G401.6 (cell line): ENCODE results near the gene IGSF9B.

Experiments
- FAIRE-seq: peaks from 2 replicates; lab custom pipeline; 2012; peaks lifted over from hg19 to GRCh38; lab: Jason Lieb, UNC

Gene IGSF9B

DNA sequence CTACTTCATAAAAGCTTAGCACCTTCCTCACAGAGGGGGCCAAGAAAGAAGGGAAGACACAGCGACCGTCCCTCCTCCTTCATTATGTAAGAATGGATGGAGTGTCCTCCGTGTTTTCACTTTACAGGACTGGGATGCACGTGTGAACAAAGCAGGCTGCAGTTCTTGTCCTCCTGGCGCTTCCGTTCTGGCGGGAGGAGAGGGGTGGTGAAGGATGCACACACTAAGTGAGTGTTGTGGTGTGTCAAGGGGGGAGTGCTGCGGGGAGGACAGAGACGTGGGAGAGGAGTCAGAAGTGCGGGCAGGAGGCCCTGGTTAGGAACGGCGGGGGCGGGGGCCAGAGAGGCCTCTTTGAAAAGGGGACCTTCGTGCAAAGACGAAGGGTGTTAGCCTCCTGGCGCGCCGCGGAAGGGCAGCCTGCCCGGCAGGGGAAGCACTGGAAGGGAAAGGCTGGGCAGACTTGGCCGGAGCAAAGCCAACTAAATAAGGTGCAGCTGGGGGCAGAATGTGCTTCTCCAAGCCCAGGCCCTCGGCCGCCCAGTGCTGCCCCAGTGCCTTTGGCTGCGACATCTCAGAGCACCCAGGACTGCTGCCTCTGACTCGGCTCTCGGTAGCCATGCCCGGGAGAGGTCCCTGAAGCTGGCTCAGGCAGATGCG is 27.0 kb upstream of the IGSF9B start:
- FAIRE-seq: no peak

DNA sequence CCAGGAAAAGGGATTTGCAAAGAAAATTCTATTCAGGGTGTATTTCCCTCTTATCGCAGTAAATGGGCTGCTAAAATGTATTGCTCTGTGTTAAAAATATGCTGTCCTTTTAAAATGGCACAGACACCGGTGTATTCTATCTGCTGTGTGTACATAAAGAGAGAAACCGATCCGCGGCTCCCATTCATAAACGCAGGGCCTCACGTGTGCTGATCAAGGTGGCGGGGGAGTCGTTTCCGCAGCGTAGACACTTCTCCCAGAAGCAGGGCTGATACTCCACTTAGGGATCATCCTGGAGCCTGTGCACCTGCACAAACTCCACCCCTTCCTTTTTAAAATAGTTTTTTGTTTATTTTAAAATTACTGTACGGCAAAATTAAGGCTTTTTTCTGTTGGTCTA is 26.1 kb upstream of the IGSF9B start:
- FAIRE-seq: no peak

DNA sequence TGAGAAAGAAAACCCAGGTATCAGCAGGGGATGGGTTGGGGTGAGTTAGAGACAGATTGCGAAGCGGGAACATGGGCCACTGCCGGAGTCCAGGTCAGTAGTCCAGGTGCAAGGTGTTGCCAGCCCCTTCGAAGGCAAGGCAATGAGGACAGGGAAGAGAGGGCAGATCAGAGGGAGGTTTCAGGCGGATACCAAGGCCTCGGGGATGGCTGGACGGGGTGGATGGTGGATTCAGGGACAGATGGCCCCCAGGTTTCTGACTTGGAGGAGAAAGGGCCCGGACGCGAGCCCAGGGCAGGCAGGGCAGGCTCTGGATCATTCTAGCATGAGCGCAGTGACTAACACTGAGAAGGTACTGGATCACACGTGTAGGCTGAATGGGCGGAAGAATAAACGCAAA is 25.4 kb upstream of the IGSF9B start:
- FAIRE-seq: no peak

DNA sequence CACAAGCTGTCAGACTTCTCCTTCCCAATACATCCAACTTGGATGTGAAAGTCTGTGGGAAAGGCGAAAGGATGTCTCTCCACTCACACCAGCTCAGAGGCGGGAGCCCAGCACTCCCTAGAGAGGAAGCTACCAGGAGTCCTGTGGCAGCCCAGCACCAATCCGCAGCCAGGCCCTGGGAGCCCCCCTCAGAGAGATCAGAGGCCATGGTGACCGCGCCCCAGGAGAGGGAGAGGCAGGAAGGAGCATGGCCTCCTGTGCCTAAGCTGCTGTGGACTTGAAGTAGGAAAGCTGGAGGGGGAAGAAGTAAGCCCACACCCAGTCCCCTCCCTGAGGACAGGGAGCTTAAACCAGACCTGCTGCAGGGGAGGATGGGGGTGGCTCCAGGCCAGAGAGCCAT is 24.4 kb upstream of the IGSF9B start:
- no peak for FAIRE-seq

- FAIRE-seq: no peak
Observed at GRCh38 chr11:133980665-133981064, 23.9 kb upstream of the IGSF9B start.

- FAIRE-seq: no peak
Observed at GRCh38 chr11:133978794-133979193, 22.0 kb upstream of the IGSF9B start.

DNA sequence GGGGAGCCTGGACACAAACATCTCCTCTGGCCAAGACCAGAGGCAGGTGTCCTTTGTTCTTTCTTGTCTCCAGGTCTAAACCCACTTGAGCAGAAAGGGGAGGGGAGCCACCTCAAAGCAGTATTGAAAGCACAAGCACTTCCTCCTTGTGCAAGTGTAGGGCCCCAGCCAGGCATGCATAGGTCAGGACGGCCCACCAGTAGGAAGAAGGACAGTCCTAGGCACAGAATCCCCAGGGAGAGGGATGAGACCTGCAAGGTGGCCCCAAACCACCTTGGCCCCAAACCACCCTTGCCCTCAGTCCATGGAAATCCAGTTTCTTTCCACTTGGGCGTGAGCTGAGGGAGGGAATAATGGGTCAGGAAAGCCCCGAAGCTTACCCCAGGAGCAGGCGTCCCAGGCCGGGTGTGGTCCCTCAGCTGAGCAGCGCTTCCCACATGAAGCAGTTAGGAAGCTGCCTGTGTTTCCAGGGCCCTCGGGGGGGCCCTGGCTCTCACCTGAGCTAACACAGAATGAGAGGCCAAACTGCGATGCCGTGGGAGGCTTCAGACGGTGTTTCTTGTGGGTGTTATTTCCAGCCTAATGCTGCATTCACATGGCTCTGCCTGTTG is 20.4 kb upstream of the IGSF9B start:
- no peak for FAIRE-seq

DNA sequence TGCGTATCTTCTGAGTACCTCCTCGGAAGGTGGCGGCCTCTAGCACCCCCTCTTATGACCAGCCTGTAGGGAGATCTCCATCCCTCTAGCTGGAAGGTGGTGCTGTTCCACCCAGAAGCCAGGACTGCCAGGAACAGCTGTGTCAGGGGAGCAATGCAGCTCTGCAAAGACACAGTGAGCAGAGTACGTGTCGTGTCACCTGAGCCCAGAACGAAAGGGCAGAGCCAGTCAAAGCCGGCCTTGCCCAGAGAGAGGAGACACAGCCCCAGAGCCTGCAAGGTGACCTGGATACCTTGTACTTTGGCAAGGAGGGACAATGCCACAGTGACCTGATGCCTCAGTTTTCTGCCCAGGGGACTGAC is 18.7 kb upstream of the IGSF9B start:
- no peak for FAIRE-seq

GRCh38 chr11:133974836-133975487 is 18.2 kb upstream of the IGSF9B start:
- FAIRE-seq: no peak

DNA sequence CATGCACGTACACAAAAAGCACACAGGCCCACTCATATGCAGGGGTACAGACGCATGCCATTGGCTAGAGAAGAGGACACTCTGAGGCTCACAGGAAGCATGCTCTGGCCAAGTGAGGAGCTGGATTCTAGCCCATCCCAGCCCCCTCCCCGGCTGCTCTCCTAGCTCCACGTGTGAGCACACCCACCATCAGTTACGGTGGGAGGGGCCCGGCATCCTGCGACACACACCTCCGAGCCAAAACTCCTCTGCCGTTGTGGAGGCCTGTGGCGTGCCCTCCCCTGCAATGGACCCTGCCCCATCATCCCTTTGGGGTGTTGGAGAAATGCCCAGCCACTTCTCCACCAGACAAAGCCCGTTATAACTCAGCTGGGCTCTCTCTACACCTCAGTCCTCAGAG is 15.1 kb upstream of the IGSF9B start:
- FAIRE-seq: no peak

DNA sequence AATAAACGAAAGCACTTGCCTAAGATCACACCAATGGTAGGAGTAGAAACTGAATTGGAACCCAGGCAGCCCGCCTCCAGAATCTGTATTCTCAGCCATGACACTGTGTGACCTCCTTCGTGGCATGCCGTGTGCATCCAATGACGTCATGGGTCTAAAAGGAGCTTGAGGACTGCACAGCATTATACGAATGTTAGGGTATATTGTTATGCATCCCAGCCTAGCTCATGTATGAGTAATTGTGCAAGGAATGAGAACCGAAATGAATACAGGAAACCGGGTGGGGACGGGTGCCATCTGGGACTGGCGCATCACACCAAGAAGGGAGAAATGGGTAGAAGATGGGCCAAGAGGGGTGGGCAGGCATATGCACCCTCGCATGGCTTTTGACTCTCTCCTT is 12.3 kb upstream of the IGSF9B start:
- no peak for FAIRE-seq

- no peak for FAIRE-seq
Observed at GRCh38 chr11:133968300-133968699, 11.5 kb upstream of the IGSF9B start.

- FAIRE-seq: no peak
Observed at GRCh38 chr11:133967599-133968238, 11.0 kb upstream of the IGSF9B start.

DNA sequence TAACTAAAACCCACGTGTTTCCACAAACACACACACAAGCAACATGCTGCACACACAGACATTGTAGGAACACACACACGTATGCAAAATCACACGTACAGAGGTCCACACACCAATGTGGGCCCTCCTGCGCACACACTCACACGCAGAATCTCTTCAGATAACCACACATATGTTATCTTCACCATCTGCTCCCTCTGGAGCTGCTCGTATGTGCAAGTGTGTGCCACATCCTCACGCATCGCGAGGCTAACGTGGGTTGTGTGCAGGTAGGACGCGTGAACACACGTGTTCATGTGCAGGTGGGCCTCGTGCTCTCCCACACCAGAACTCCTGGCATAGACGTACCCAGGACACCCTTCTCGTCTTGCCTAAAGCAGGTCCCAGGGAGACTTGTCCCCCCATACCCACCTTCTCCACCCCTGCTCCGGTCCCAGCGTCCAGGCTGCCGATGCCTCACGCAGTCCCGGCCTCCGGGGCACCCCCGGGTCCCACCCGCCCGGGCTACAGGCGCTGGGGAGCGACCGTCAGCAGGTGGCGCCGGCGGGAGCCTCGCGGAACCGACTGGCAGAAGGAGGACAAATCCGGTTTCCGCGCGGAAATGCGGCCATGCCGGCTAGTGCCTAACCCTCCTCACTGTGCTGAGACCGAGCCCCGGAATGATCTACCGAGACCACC is 10.3 kb upstream of the IGSF9B start:
- FAIRE-seq: no peak

- no peak for FAIRE-seq
Observed at GRCh38 chr11:133966172-133966651, 9.4 kb upstream of the IGSF9B start.

DNA sequence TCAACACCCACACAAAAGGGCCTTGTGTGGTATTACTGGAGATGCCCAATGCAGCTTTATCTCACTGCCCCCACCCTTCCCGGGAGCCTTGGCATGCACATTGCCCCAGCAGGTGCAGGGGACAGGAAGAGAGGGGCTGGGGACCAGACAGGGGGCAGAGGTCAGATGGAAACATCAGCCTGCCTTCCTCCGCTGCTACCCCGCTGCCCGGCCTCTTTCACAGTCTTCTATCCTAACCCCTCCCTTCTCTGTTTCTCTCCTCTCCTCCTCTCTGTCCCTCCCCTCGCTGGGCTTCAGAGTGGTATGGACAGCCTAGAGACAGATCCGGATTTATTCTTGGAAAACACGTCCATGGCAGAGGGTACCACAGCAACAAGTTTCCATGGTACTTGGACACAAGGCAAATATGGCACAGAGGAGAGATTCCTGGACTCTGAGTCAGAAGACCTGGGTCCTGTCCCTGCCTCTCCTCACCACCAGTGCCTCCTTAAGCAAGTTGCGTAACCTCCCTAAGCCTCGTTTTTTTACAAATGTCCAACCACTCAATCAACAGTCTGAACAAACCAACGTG is 8.3 kb upstream of the IGSF9B start:
- FAIRE-seq: no peak

DNA sequence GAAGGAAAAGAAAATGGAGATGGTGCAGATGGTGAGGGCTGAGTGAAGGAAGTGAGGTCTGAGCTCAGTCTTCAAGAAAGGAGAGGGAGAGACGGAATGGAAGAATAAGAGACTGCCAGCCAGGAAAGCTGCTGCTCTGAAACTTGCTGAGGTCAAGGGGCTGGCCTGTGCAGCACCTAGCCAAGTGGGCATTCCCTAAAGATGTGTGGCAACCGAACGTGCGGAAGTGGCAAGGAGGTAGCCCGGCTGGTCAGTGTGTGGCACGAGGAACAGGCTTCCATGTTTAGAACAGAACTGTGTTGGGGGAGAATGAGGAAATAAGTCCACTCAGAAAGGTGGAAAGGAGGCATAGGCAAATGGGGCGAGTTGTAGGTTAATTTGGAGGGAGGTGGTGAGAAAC is 7.6 kb upstream of the IGSF9B start:
- FAIRE-seq: no peak

DNA sequence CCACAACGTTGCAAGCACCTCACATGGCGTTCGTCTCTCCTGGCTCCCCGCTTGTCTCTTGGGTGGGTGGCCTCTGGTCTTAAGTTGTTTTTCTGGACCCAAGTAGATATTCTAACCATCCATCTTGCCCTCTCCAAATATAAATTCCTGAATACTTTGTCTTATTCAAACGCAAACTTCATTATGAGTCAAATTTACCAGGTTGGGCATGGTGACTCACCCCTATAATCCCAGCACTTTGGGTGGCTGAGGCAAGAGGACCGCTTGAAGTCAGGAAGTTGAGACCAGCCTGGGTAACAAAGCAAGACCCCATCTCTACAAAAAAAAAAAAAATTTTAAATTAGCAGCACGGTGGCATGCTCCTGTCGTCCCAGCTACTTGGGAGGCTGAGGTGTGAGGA is 5.1 kb upstream of the IGSF9B start:
- FAIRE-seq: no peak

- no peak for FAIRE-seq
Observed at GRCh38 chr11:133957900-133958299, 1.1 kb upstream of the IGSF9B start.

- no peak for FAIRE-seq
Observed at GRCh38 chr11:133955945-133956421, 785 bp downstream of the IGSF9B start.

- no peak for FAIRE-seq
Observed at GRCh38 chr11:133955081-133955891, 1.5 kb downstream of the IGSF9B start.
